ENCODE data around the gene PLCG2. TPM values are rescaled to one million over a fixed set of nuclear protein-coding genes. Genes with fewer than 3 reads are reported as not detected.
"Not testable (repeated sequence)": the region's sequence is repeated elsewhere in the genome, so short reads cannot be mapped to it uniquely, and the experiment has no call there.

Gene PLCG2
- total and polyA plus RNA-seq, 2 donors from 2014 or later = 50.7 to 55.6 TPM

GRCh38 chr16:81931927-81932326, 152.8 kb downstream of the PLCG2 start:
- intact Hi-C loops (cut with DNase I) = no loop called here
- DNase-seq (no peak), FAIRE-seq (no peak)
- Histone ChIP-seq H3K4me3 (ENCODE audit: low read length in 3 of 3) (no peak overlapping the region), H3K9me3 (ENCODE audit: control insufficient read depth in 2 of 3, insufficient read depth in 1 of 3, low read length in 3 of 3) (no peaks in the 10 kb centered on the region), H3K27ac (ENCODE audit: low read depth in 2 of 2, low read length in 2 of 2) (no peak overlapping the region), H3K4me1 (ENCODE audit: control insufficient read depth in 2 of 3, insufficient read depth in 2 of 3, low read depth in 1 of 3, low read length in 3 of 3) (no peaks in the 10 kb centered on the region), H3K36me3 (ENCODE audit: control insufficient read depth in 2 of 3, insufficient read depth in 3 of 3, low read length in 3 of 3) (peaks cover 0 to 44% (median 35%) of the 10 kb centered on the region in 3 donors), H3K27me3 (ENCODE audit: control insufficient read depth, insufficient read depth, low read length) (no peaks in the 10 kb centered on the region), H3K9ac (ENCODE audit: low read length in 3 of 3) (no peak overlapping the region)
- TF ChIP-seq CTCF (IDR thresholded peaks at IDR 0.05; ENCODE audit: borderline replicate concordance, extremely low read depth, insufficient read depth) = no peak

DNA sequence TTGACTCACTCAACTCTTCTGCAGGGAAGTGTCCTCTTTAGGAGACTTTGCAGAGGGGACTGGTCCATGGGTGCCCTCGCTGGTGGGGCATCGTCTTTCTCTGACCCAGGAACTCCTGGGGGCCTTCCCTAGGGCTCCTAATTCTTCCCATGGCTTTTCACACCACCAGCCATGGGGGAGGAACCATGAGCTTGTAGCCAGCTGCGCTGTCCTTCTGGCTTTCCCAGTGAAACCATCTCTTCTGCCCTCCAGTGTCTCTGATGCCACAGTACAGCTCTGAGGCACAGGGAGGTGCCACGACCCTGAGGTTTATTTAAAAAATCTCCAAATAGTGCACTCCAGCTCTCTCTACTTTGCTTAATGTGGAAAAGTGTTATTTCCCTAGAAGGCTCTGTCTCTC, 153.6 kb downstream of the PLCG2 start:
- intact Hi-C loops (cut with DNase I) = no loop called here
- no peak for TF ChIP-seq CTCF (IDR thresholded peaks at IDR 0.05; ENCODE audit: borderline replicate concordance, extremely low read depth, insufficient read depth)
- no peak overlapping the region for H3K4me3 ChIP-seq (ENCODE audit: low read length in 3 of 3)
- H3K27me3 ChIP-seq (ENCODE audit: control insufficient read depth, insufficient read depth, low read length) = no peaks in the 10 kb centered on the region
- no peak for FAIRE-seq
- H3K36me3 ChIP-seq (ENCODE audit: control insufficient read depth in 2 of 3, insufficient read depth in 3 of 3, low read length in 3 of 3) = peaks cover 0 to 39% (median 37%) of the 10 kb centered on the region in 3 donors
- no peak overlapping the region for H3K9ac ChIP-seq (ENCODE audit: low read length in 3 of 3)
- H3K9me3 ChIP-seq (ENCODE audit: control insufficient read depth in 2 of 3, insufficient read depth in 1 of 3, low read length in 3 of 3) = no peaks in the 10 kb centered on the region
- H3K4me1 ChIP-seq (ENCODE audit: control insufficient read depth in 2 of 3, insufficient read depth in 2 of 3, low read depth in 1 of 3, low read length in 3 of 3) = no peaks in the 10 kb centered on the region
- no peak overlapping the region for H3K27ac ChIP-seq (ENCODE audit: low read depth in 2 of 2, low read length in 2 of 2)
- no peak for DNase-seq

GRCh38 chr16:81933361-81933760, 154.3 kb downstream of the PLCG2 start:
- Histone ChIP-seq H3K4me1 (ENCODE audit: control insufficient read depth in 2 of 3, insufficient read depth in 2 of 3, low read depth in 1 of 3, low read length in 3 of 3) (no peaks in the 10 kb centered on the region), H3K27me3 (ENCODE audit: control insufficient read depth, insufficient read depth, low read length) (no peaks in the 10 kb centered on the region), H3K9me3 (ENCODE audit: control insufficient read depth in 2 of 3, insufficient read depth in 1 of 3, low read length in 3 of 3) (no peaks in the 10 kb centered on the region), H3K36me3 (ENCODE audit: control insufficient read depth in 2 of 3, insufficient read depth in 3 of 3, low read length in 3 of 3) (peaks cover 0 to 37% (median 33%) of the 10 kb centered on the region in 3 donors), H3K9ac (ENCODE audit: low read length in 3 of 3) (no peak overlapping the region), H3K27ac (ENCODE audit: low read depth in 2 of 2, low read length in 2 of 2) (no peak overlapping the region), H3K4me3 (ENCODE audit: low read length in 3 of 3) (no peak overlapping the region)
- FAIRE-seq (no peak), DNase-seq (no peak)
- intact Hi-C loops (cut with DNase I) = no loop called here
- TF ChIP-seq CTCF (IDR thresholded peaks at IDR 0.05; ENCODE audit: borderline replicate concordance, extremely low read depth, insufficient read depth) = no peak

DNA sequence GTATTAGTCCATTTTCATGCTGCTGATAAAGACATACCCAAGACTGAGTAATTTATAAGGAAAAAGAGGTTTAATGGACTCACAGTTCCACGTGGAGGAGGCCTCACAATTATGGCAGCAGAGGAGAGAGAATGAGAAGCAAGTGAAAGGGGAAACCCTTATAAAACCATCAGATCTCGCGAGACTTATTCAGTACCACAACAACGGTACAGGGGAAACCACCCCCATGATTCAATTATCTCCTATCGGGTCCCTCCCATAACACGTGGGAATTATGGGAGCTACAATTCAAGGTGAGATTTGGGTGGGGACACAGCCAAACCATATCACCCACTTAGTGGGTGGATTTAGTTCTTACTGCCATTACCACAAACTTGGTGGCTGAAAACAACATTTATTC, 155.6 kb downstream of the PLCG2 start:
- H3K36me3 ChIP-seq (ENCODE audit: control insufficient read depth in 2 of 3, insufficient read depth in 3 of 3, low read length in 3 of 3) = peaks cover 0 to 37% (median 31%) of the 10 kb centered on the region in 3 donors
- H3K4me1 ChIP-seq (ENCODE audit: control insufficient read depth in 2 of 3, insufficient read depth in 2 of 3, low read depth in 1 of 3, low read length in 3 of 3); H3K9ac ChIP-seq (ENCODE audit: low read length in 3 of 3); intact Hi-C loops (cut with DNase I); H3K27me3 ChIP-seq (ENCODE audit: control insufficient read depth, insufficient read depth, low read length); H3K4me3 ChIP-seq (ENCODE audit: low read length in 3 of 3); H3K27ac ChIP-seq (ENCODE audit: low read depth in 2 of 2, low read length in 2 of 2); H3K9me3 ChIP-seq (ENCODE audit: control insufficient read depth in 2 of 3, insufficient read depth in 1 of 3, low read length in 3 of 3); DNase-seq; FAIRE-seq: not testable (repeated sequence)

Data from kidney (tissue), 14 donors.